ENCODE data around the gene PAK6.

Gene PAK6

GRCh38 chr15:40307421-40308211, 68.8 kb downstream of the PAK6 start, which contains the start of gene PLCB2:
PLCB2 (minus strand) TSS chr15:40307935; CDS start chr15:40307672, 263 bp downstream.
- Mint-ChIP-seq H3K27me3 (no peaks in the 10 kb centered on the region), H3K36me3 (ENCODE audit: low read depth) (peaks cover 39% of the 10 kb centered on the region), H3K9me3 (no peaks in the 10 kb centered on the region), H3K4me3 (peak within 1 kb of the TSS; percentile 96), H3K4me1 (ENCODE audit: low read depth) (peaks cover 47% of the 10 kb centered on the region), H3K27ac (peak within 1 kb of the TSS; percentile 96)
- DNase-seq: peak; percentile 87

- H3K27me3 Mint-ChIP-seq: no peaks in the 10 kb centered on the region
- peaks cover 53% of the 10 kb centered on the region for H3K4me1 Mint-ChIP-seq (ENCODE audit: low read depth)
- peaks cover 21% of the 10 kb centered on the region for H3K36me3 Mint-ChIP-seq (ENCODE audit: low read depth)
- H3K4me3 Mint-ChIP-seq: peak overlapping the region; percentile 96
- no peaks in the 10 kb centered on the region for H3K9me3 Mint-ChIP-seq
- no peak for DNase-seq
- H3K27ac Mint-ChIP-seq: peak overlapping the region; percentile 96
Measured at GRCh38 chr15:40309344-40309862, 70.5 kb downstream of the PAK6 start.

DNA sequence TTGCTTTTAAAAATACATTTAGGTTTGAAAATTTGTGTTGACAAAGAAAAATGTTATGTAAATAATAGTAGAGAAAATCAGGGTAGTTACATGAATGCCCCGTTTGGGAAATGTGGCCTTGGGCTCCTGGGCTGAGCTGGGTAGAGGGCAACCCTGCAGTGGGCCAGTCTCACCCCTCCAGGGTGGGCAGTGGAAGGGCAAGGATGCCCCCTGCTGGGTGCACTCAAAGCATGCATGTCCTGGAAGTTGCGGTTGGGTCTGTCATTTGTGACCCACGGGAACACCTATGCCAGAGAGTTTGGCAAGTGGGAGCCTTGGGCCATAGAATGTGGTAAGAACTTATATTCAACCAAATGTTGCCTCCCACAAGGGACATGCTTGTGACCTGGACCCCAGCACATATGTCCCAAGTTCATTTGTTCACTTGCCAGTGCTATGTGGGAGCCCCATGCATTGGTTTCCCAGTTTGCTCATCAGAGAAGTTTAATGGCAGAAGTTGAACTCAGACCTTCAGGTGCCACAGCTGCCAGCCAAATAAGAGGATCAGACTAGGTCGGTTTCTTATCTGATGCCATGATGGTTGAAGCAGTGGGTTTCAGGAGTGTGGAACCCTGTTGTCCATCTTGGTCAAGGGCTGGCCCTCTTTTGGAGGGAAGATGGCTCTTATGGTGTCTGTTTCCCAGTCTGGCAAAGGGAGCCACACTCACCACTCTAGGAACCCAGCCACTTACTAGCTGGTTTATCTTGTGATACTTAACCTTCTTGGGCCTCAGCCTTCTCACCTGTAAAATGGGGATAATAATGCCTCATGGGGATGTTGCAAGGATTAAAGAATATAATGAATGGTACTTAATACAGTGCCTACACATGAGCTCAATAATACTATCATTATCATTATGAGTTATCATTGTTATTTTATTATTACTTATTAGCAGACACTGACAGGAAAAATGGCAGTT, 71.4 kb downstream of the PAK6 start:
- DNase-seq: peak; percentile 75
- H3K27ac Mint-ChIP-seq: peak overlapping the region; percentile 96
- H3K4me1 Mint-ChIP-seq (ENCODE audit: low read depth): peaks cover 46% of the 10 kb centered on the region
- no peaks in the 10 kb centered on the region for H3K9me3 Mint-ChIP-seq
- H3K4me3 Mint-ChIP-seq: peak overlapping the region; percentile 96
- peaks cover 17% of the 10 kb centered on the region for H3K36me3 Mint-ChIP-seq (ENCODE audit: low read depth)
- no peaks in the 10 kb centered on the region for H3K27me3 Mint-ChIP-seq

GRCh38 chr15:40310993-40311392, 72.1 kb downstream of the PAK6 start:
- peaks cover 17% of the 10 kb centered on the region for H3K36me3 Mint-ChIP-seq (ENCODE audit: low read depth)
- H3K4me3 Mint-ChIP-seq: no peak overlapping the region
- no peaks in the 10 kb centered on the region for H3K9me3 Mint-ChIP-seq
- no peaks in the 10 kb centered on the region for H3K27me3 Mint-ChIP-seq
- H3K4me1 Mint-ChIP-seq (ENCODE audit: low read depth): peaks cover 40% of the 10 kb centered on the region
- no peak for DNase-seq
- no peak overlapping the region for H3K27ac Mint-ChIP-seq

DNA sequence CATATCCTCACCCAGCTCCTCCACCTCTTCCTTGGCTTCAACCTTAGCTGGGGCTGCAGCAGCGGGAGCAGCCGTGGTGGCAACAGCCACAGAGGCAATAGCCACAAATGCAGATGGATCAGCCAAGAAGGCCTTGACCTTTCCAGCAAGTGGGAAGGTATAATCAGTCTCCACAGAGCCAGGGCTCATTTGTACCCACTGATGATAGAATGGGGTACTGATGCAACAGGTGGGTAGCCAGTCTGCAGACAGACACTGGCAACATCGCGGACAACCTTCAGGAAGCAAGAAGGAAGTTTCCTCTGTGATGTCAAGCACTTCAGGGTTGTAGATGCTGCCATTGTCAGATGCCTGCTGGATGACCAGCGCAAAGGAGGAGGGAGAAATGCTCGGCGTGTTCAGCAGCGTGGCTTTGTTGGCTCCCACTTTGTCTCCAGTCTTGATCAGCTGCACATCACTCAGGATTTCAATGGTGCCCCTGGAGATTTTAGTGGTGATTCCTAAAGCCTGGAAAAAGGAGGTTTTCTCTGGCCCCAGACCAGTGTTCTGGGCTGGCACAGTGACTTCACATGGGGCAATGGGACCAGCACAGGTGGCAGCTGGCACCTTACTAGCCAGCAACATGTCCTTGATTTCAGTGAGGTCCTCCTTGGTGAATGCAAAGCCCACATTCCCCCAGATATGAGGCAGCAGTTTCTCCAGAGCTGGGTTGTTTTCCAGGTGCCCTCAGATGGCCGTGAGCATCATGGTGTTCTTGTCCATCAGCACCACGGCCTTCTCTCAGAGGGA, 73.7 kb downstream of the PAK6 start:
- Mint-ChIP-seq H3K4me1 (ENCODE audit: low read depth) (peaks cover 30% of the 10 kb centered on the region), H3K4me3 (no peak overlapping the region)

GRCh38 chr15:40313531-40314398, 74.9 kb downstream of the PAK6 start:
- Mint-ChIP-seq H3K4me1 (ENCODE audit: low read depth) (peaks cover 28% of the 10 kb centered on the region), H3K4me3 (no peak overlapping the region), H3K36me3 (ENCODE audit: low read depth) (peaks cover under 1% of the 10 kb centered on the region), H3K27ac (no peak overlapping the region), H3K27me3 (no peaks in the 10 kb centered on the region), H3K9me3 (no peaks in the 10 kb centered on the region)
- DNase-seq: no peak

More for the DNA sequence above, 73.7 kb downstream of the PAK6 start:
- Mint-ChIP-seq H3K27me3 (no peaks in the 10 kb centered on the region), H3K27ac (no peak overlapping the region), H3K36me3 (ENCODE audit: low read depth) (peaks cover 6% of the 10 kb centered on the region), H3K9me3 (no peaks in the 10 kb centered on the region)
- no peak for DNase-seq

- H3K27ac Mint-ChIP-seq: no peak overlapping the region
- H3K9me3 Mint-ChIP-seq: no peaks in the 10 kb centered on the region
- H3K4me1 Mint-ChIP-seq (ENCODE audit: low read depth): peaks cover 18% of the 10 kb centered on the region
- no peaks in the 10 kb centered on the region for H3K27me3 Mint-ChIP-seq
- no peak for DNase-seq
- no peaks in the 10 kb centered on the region for H3K36me3 Mint-ChIP-seq (ENCODE audit: low read depth)
- no peak overlapping the region for H3K4me3 Mint-ChIP-seq
Measured at GRCh38 chr15:40314723-40315276, 75.9 kb downstream of the PAK6 start.

DNA sequence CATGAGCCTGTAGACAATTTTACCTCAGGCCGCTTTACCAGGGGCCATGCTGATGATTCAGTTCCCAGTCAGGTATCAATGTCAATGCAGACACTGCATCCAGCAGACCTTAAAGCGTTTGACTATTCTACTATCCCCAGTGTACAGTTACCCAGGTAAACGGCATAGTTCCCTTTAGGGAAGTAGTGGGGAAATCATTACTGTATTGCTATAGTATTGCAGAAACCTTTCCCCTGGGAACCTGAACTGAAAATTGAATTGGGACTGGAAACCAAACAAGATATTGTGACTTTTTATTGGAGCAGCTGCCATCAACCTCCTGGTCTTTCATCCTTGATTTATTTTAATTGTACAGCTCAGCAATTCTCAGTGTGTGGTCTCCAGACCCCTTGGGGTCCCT, 78.1 kb downstream of the PAK6 start:
- Mint-ChIP-seq H3K27ac (no peak overlapping the region), H3K9me3 (no peaks in the 10 kb centered on the region), H3K27me3 (no peaks in the 10 kb centered on the region), H3K4me3 (no peak overlapping the region), H3K4me1 (ENCODE audit: low read depth) (peaks cover 19% of the 10 kb centered on the region), H3K36me3 (ENCODE audit: low read depth) (no peaks in the 10 kb centered on the region)
- no peak for DNase-seq

- no peaks in the 10 kb centered on the region for H3K36me3 Mint-ChIP-seq (ENCODE audit: low read depth)
- no peak overlapping the region for H3K27ac Mint-ChIP-seq
- H3K4me1 Mint-ChIP-seq (ENCODE audit: low read depth): peaks cover 22% of the 10 kb centered on the region
- DNase-seq: no peak
- no peak overlapping the region for H3K4me3 Mint-ChIP-seq
- H3K27me3 Mint-ChIP-seq: no peaks in the 10 kb centered on the region
- H3K9me3 Mint-ChIP-seq: no peaks in the 10 kb centered on the region
Measured at GRCh38 chr15:40317580-40317979, 78.7 kb downstream of the PAK6 start.

GRCh38 chr15:40320409-40320808, 81.5 kb downstream of the PAK6 start:
- Mint-ChIP-seq H3K4me3 (no peak overlapping the region), H3K27ac (no peak overlapping the region), H3K27me3 (no peaks in the 10 kb centered on the region), H3K36me3 (ENCODE audit: low read depth) (peaks cover 4% of the 10 kb centered on the region), H3K4me1 (ENCODE audit: low read depth) (peaks cover 21% of the 10 kb centered on the region), H3K9me3 (no peaks in the 10 kb centered on the region)
- DNase-seq: no peak

- Mint-ChIP-seq H3K36me3 (ENCODE audit: low read depth) (peaks cover 5% of the 10 kb centered on the region), H3K9me3 (no peaks in the 10 kb centered on the region), H3K27ac (no peak overlapping the region), H3K27me3 (no peaks in the 10 kb centered on the region), H3K4me3 (no peak overlapping the region), H3K4me1 (ENCODE audit: low read depth) (peaks cover 23% of the 10 kb centered on the region)
- peak; percentile 48 for DNase-seq
Measured at GRCh38 chr15:40320931-40321371, 82.1 kb downstream of the PAK6 start.

DNA sequence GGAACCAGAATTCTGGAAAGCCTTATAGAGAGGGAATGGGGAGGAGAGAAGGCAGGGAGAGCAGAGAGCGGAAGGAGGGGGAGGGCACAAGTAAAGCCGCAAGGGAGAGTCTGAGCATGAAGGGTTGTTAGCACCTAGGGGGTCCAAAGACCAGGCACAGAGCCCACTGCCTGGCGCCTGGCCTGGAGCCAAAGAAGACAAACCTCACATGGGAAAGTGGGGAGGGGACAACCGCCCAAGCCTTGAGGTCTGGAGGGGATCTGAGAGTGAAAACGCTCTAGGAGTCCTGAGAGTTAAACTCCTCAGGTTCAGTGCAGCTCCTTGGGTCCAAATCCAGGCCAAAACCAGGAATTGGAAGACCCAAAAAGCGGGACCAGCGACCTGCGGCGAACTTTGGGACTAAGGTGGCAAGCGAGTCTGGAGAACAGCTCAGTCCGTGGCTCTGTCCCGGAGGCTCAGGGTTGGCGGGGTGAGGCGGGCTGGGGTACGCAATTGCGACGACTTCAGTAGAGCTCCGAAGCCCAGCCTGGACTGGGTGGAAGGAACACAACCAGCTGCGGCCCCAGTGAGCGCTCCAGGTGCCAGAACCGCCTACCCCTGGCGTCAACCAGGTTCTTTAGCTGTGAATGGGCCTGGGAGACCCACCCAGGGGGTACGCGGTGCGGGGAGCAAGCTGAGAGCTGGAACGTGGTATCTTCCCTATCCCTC, 83.8 kb downstream of the PAK6 start:
- H3K36me3 Mint-ChIP-seq (ENCODE audit: low read depth): peaks cover 11% of the 10 kb centered on the region
- peak overlapping the region; percentile 71 for H3K4me3 Mint-ChIP-seq
- H3K4me1 Mint-ChIP-seq (ENCODE audit: low read depth): peaks cover 26% of the 10 kb centered on the region
- H3K27me3 Mint-ChIP-seq: no peaks in the 10 kb centered on the region
- H3K27ac Mint-ChIP-seq: no peak overlapping the region
- DNase-seq: no peak
- no peaks in the 10 kb centered on the region for H3K9me3 Mint-ChIP-seq
